Stimulated activated CD8-positive, alpha-beta memory T cell treated with anti-CD3 and anti-CD28 coated beads, Interleukin-15, amount 100 ng/mL, for 4 hours (primary cell): ENCODE results near the gene EFTUD2.

Source experiments
- DNase-seq, 2 donors: peaks; one replicate each; pipeline ENCODE4 v3.0.0-alpha.2; 2020; ENCODE audit warnings: low read depth in 2 of 2

EFTUD2 gene

DNA sequence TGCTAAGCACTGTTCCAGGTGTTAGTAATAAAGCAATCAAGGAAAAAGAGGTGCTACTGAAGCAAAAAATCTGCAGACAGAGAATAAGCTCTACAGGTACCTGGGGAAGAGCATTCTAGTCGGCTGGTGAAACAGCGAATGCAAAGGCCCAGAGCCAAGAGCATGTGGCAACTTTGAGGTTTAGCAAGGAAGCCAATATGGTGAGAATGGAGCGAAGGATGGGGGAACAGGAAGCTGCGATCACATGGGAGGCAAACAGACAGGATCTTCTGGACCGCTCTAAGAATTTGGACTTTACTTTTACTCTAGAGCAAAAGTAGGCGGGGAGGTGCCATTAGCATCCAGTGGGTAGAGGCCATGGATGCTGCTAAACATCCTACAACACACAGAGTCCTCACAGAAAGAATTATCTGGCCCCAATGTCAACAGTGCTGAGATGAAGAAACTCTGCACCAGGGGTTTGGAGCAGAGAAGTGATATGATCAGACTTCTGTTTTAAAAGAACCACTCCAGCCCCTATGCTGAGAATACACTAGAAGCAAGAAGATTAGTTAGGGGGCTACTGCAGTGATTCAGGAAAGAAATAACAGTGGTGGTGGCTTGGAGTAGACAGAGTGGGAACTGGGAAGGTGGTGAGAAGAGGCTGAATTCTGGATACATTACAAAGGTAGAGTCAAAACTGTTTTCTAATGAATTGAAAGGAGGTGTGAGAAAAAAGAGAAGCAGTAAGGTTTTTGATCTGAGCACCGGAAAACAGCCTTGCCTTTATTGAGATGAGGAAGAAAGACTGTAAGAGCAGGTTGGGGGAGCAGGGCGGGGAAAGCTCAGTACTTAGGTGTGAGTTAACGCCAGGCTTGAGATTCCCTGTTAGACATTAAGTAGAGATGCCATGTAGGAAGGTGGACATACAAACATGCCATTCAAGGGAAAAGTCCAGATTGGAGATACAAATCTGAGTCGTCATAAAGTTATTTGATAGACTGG lies 11.0 kb downstream of the EFTUD2 start:
- no peak for DNase-seq

- DNase-seq: no peak
Measured at GRCh38 chr17:44887016-44887415, 12.2 kb downstream of the EFTUD2 start.

DNA sequence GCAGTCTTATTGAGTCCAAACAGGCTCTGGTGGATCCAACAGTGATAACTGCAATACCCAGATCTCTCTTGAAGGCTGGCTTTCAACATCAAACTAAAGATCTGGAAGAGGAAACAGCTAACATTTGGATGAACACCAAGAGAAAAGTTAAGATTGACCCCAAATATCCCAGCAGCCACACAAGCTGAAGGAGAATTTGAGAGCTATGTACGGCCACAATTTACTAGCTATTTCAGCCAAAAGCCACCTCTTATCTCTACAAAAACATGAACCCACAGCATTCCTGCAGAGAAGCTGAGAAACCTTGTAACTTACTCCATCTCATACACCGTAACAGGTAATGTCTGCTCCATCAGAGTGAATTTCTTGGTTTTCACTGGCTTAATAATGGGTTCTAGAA lies 14.3 kb downstream of the EFTUD2 start:
- DNase-seq: no peak

GRCh38 chr17:44881145-44881544 lies 18.1 kb downstream of the EFTUD2 start:
- DNase-seq: no peak

- no peak for DNase-seq
Measured at GRCh38 chr17:44880062-44880461, 19.2 kb downstream of the EFTUD2 start.

DNA sequence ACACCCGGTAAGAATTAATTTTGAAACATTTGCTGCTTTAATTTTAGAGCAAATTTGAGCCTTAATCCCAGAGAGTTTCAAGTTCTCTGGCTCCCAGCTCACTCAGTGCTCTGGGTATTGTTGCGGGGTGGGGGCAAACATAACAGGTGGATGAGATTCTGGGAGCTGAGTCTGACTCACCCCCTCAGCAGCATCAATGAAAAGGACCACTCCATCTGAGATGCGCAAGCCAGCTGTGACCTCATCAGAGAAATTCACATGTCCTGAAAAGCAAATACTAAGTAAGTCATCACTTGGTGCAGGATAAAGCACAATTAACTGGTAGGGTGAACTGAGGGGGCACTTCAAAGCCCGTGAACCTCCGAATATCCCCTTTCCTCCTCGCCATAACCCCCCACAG lies 19.9 kb downstream of the EFTUD2 start:
- DNase-seq: no peak

DNA sequence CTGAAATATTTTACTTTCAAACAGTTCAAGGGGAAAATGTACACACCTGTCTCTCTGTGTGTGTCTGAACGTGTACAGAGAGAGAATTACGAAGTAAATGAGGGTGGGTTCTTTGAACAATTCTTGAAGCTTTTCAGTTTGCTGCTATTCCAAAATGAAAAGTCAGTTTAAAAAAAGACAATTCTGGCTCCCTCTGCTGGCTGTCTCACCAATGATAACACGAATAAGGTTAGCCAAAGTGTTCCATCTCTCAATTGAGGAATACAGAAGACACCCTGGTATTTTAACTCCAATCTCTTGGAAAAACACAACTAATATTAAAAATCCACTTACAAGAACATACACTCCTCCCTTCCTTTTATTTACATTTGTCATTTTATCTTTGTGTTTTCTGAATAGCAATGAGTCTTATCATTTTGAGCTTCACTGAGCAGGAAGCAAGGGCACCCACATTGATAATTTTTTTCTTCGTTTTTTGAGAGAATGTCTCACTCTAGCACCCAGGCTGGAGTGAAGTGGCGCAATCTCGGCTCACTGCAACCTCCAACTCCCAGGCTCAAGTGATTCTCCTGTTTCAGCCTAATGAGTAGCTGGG lies 20.5 kb downstream of the EFTUD2 start:
- DNase-seq: no peak

- DNase-seq: no peak
Measured at GRCh38 chr17:44877121-44877520, 22.1 kb downstream of the EFTUD2 start.

DNA sequence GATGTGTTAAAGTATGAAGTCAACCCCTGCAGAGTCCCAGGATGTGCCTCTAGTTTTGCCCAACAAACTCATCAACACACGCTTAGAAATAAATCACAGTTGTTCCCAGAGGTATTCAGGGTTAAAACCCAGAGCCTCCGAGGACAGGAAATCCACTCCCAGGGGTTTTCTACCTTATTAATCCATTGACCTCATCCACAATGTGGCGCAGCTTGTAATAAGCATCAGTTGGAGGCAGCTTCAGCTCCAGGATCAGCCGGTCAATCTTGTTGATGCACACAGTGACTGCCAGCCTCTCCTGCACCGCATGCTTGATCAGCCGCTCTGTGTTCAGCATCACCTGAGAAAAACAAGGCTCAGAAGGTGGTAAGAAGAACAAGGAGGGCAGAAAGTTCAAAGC lies 23.5 kb downstream of the EFTUD2 start:
- DNase-seq: no peak

- DNase-seq: no peak
Measured at GRCh38 chr17:44872131-44872768, 27.0 kb downstream of the EFTUD2 start.

- no peak for DNase-seq
Measured at GRCh38 chr17:44871556-44871955, 27.7 kb downstream of the EFTUD2 start.

- DNase-seq: no peak
Measured at GRCh38 chr17:44867841-44868240, 31.4 kb downstream of the EFTUD2 start.

DNA sequence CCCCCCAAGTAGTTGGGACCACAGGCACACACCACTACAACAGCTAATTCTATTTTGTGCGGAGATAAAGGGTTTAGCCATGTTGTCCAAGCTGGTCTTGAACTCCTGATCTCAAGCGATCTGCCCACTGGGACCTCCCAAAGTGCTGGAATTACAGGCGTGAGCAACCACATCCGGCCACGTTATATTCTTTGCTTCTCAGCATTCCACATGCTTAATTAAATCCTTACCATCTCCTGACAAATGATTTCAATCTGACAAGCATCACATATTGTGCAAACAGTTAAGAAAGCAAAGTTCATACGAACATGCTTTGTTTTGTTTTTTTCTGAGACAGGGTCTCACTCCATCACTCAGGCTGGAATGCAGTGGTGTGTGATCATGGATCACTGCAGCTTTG lies 33.3 kb downstream of the EFTUD2 start:
- no peak for DNase-seq

DNA sequence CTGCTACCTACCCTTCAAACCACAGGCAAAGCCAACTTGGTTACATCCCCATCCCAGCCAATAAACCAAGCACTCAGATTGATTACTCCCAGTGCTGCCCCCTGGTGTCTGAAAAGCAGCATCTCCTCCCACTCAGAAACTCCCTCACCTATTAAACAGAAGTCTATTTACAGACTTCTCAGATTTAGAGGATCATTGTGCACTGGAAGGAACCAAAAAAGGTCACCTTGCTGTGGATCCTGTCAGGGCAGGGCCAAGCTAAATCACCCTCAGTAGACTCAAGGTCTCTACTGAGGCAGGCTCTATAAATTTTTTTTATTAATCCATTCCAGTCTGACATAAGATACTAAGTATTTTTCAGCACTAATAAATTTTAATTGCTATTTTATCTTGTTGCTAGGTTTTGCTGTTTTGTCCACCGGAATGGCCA lies 34.0 kb downstream of the EFTUD2 start:
- DNase-seq: peak; percentile 8 to 38

GRCh38 chr17:44864831-44865230 lies 34.4 kb downstream of the EFTUD2 start:
- DNase-seq: no peak

GRCh38 chr17:44863061-44863918 lies 36.0 kb downstream of the EFTUD2 start:
- DNase-seq: no peak

GRCh38 chr17:44862278-44862914 lies 36.8 kb downstream of the EFTUD2 start:
- DNase-seq: no peak

DNA sequence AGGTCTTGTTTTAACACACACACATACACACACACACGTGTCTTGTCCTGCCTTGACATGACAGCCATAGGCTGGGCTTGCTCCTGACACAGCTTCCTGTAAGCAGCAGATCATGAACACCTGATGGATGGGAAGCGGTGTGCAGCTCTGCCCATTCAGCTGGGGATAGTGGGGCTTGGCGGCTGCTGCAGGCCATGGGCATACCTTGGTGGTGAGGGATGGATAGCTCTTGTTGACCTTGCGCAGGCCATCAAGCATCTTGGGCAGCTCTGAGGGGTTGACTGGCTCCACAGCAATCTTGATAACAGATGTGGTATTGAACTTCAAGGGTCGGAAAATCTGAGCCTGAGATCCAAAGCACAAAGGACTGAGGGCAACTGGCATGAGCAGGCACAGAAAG lies 39.5 kb downstream of the EFTUD2 start:
- DNase-seq: no peak

- no peak for DNase-seq
Measured at GRCh38 chr17:44854192-44854591, 45.1 kb downstream of the EFTUD2 start.

- no peak for DNase-seq
Measured at GRCh38 chr17:44850612-44851011, 48.6 kb downstream of the EFTUD2 start.

GRCh38 chr17:44850025-44850424 lies 49.2 kb downstream of the EFTUD2 start:
- DNase-seq: no peak
